HFF-Myc (cell line): ENCODE results near the gene C17orf67.

Experiments
- DNase-seq: peaks from one replicate; pipeline ENCODE4 v3.0.0-alpha.2; 2011; ENCODE audit warnings: low read depth; ENCODE audit errors: extremely low read depth
- H3K4me3 ChIP-seq: replicated peaks from 2 replicates; pipeline ENCODE4 v1.5.1; 2011; ENCODE audit warnings: low read depth, mild to moderate bottlenecking, control low read depth, low read length
- TF ChIP-seq, protein P1 (sequence below): IDR thresholded peaks from 2 replicates; pipeline ENCODE4 v1.5.1; 2012; ENCODE audit warnings: mild to moderate bottlenecking, low read depth, low read length, control low read depth; ENCODE audit errors: missing control alignments

C17orf67 gene

DNA sequence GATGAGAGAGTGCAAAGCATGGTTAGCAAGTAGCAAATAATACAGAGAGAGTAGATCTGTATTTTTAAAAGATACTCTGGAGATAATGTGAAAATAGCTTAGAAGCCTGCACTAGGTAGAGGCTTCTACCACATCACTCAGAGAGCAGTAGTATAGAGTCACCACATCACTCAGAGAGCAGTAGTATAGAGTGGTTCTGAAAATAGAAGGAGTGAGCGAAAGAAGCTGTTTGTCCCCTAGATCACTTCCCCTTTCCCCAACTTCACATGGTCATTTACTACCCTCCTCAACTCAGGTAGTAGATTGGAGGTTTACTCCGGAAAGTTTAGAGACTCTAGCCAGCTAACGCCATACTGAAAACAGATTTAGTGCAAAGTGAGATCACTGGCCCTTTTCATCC lies 17.3 kb upstream of the C17orf67 start:
- DNase-seq = no peak
- H3K4me3 ChIP-seq = no peak overlapping the region
- TF ChIP-seq, protein P1, sequence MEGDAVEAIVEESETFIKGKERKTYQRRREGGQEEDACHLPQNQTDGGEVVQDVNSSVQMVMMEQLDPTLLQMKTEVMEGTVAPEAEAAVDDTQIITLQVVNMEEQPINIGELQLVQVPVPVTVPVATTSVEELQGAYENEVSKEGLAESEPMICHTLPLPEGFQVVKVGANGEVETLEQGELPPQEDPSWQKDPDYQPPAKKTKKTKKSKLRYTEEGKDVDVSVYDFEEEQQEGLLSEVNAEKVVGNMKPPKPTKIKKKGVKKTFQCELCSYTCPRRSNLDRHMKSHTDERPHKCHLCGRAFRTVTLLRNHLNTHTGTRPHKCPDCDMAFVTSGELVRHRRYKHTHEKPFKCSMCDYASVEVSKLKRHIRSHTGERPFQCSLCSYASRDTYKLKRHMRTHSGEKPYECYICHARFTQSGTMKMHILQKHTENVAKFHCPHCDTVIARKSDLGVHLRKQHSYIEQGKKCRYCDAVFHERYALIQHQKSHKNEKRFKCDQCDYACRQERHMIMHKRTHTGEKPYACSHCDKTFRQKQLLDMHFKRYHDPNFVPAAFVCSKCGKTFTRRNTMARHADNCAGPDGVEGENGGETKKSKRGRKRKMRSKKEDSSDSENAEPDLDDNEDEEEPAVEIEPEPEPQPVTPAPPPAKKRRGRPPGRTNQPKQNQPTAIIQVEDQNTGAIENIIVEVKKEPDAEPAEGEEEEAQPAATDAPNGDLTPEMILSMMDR = no peak

DNA sequence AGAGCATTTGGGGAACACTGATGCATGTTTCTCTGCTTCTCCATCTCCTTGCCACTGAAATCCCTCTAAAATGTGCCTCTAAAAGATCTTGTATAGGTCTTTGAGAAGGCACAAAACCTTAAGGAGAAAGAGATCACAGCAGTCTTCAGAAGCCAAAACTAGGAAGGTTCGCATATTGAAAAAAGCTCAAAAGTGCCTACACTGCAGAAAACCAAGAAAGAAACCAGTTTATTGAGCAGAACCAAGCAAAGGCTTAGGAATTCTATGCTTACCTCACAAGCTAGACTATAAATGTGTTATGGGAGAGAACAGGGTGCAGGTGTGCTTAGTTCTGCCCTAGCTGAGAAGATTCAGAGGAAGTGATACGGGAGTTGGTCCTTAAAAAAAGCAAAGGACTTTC lies 16.9 kb upstream of the C17orf67 start:
- no peak overlapping the region for H3K4me3 ChIP-seq

DNA sequence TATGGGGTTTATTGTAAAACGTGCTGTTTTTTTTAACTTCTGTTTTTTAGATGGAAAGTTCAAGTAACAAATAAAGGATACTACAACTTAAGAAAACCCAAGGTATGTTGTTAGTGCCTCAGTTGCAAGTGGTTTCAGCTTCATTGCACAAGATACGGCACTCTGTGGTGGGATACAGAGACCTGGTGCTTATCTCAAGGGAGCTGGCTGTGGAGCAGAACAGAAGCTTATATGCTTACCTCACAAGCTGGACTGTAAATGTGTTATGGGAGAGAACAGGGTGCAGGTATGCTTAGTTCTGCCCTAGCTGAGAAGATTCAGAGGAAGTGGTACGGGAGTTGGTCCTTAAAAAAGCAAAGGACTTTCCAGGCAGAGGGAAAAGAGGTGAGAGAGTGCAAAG lies 15.4 kb upstream of the C17orf67 start:
- TF ChIP-seq, protein P1 = no peak
- no peak for DNase-seq
- no peak overlapping the region for H3K4me3 ChIP-seq

More for the DNA sequence above, 16.9 kb upstream of the C17orf67 start:
- no peak for DNase-seq
- TF ChIP-seq, protein P1 = no peak

DNA sequence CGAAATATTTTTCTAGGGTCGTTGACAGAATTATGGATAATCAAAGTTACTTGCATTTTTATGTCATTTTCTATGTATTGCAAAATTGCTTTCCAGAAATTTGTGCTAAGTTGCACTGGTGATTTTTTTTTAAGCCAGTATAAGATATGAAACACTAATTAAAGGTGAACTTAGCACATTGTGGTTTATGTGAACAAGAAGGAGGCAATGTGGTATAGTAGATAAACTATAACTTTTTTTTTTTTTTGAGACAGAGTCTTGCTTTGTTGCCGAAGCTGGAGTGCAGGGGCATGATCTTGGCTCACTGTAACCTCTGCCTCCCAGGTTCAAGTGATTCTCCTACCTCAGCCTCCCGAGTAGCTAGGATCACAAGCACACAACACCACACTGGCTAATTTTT lies 13.4 kb upstream of the C17orf67 start:
- TF ChIP-seq, protein P1 = no peak
- H3K4me3 ChIP-seq = no peak overlapping the region
- no peak for DNase-seq

DNA sequence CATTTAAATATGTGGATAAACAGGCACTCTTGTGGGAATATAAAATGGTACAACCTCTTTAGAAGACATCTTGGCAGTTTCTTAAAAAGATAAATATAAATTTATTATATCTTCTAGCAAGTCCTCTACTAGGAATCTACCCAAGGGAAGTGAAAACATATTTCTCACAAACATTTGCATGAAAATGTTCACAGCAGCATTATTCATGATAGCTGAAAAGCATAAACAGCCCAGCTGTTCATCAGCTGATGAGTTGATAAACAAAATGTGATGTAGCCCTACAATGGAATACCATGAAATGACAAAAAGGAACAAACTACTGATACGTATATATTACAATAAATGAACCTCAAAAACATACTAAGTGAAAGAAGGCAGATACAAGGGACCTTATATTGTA lies 12.2 kb upstream of the C17orf67 start:
- no peak for DNase-seq
- H3K4me3 ChIP-seq = no peak overlapping the region
- TF ChIP-seq, protein P1 = no peak

DNA sequence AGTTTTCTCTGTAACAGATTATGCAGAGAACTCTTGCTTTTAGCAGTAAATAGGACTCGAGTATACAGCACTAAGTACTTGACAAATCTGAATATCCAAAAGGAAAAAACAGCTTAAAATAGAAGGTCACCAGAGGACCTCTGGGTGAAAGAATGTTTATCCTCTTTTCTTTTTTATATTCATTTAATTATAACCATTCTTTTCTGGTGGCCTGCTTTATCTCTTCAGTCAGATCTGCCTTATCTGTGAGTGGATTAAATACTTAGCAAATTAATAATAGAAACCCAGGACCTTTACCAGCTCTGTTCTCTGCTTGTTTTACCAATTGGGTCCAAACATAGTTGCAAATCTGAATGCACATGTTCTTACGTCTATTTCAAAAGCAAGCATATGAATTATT lies 8.9 kb upstream of the C17orf67 start:
- H3K4me3 ChIP-seq = no peak overlapping the region
- TF ChIP-seq, protein P1 = no peak
- DNase-seq = no peak

DNA sequence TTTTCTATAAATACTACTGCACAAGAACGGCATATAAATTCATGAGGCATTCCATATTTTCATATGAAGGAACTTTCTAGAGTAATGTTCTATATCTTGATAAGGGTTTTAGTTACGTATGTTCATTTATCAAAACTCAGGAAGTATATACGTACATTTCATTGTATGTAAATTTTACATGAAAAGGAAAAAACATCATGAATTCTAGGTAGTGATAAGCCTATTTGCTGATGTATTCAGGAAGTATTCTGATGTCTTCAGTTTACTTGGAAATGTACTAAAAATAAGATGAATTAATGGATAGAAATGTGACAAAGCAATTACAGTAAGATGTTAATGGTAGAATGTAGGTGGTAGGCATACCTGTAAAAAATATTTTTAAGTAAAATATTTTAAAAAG lies 5.0 kb upstream of the C17orf67 start:
- DNase-seq = no peak
- TF ChIP-seq, protein P1 = no peak
- no peak overlapping the region for H3K4me3 ChIP-seq
